Panc1 (cell line): ENCODE data around the gene RAET1E. TPM values are rescaled to one million over a fixed set of nuclear protein-coding genes. Genes with fewer than 3 reads are reported as not detected.

Source experiments
- ATAC-seq: fragments of 200-7000 bp; cut with Tn5 transposase; 2 replicates; pipeline ENCODE4 v1.9.1; 2020; ENCODE audit warnings: mild to moderate bottlenecking, moderate library complexity
- BruUV-seq: library from RNA; stranded (reverse); fragments of 400-500 nt; replicated peaks from 2 replicates; lab custom pipeline; 2021; lab: Mats Ljungman, UMichigan
- CTCF ChIA-PET: fragments of 300-600 bp; sonication (Branson Sonifier 250); formaldehyde crosslinking; loops from one replicate; lab custom pipeline; 2022; ENCODE audit warnings: antibody characterized with exemption; lab: Charles Lee
- POLR2A ChIA-PET: fragments of 300-600 bp; sonication (Branson Sonifier 250); formaldehyde crosslinking; loops from one replicate; lab custom pipeline; 2022; ENCODE audit warnings: antibody characterized with exemption; lab: Charles Lee
- DNase-seq: peaks from one replicate; pipeline ENCODE4 v3.0.0-alpha.2; 2010; ENCODE audit warnings: low read depth, low spot score
- H3K27ac ChIP-seq: 2 replicates; pipeline ENCODE4 v1.5.1; 2011; ENCODE audit warnings: mild to moderate bottlenecking, low read length, inconsistent platforms
- H3K27me3 ChIP-seq: fragments of 200-500 bp; sonication (Bioruptor generic); 2 replicates; pipeline ENCODE4 v1.6.0; 2014; ENCODE audit warnings: low read length, inconsistent platforms; ENCODE audit not compliant: control insufficient read depth, insufficient read depth
- H3K36me3 ChIP-seq: fragments of 200-500 bp; sonication (Bioruptor generic); 2 replicates; pipeline ENCODE4 v1.5.1; 2014; ENCODE audit warnings: inconsistent platforms, mild to moderate bottlenecking, low read length, moderate library complexity; ENCODE audit not compliant: control insufficient read depth, insufficient read depth
- H3K4me1 ChIP-seq: 2 replicates; pipeline ENCODE4 v1.5.1; 2011; ENCODE audit warnings: inconsistent platforms, mild to moderate bottlenecking, low read length, moderate library complexity; ENCODE audit not compliant: control insufficient read depth, insufficient read depth
- H3K4me3 ChIP-seq, 2 experiments: 2 replicates each; pipeline ENCODE4 v1.5.1; 2011 to 2012; ENCODE audit warnings: low read depth in 2 of 2, low read length in 2 of 2, mild to moderate bottlenecking in 2 of 2, inconsistent platforms in 1 of 2, moderate library complexity in 1 of 2
- H3K9me3 ChIP-seq: fragments of 200-500 bp; sonication (Bioruptor generic); 2 replicates; pipeline ENCODE4 v1.5.1; 2014; ENCODE audit warnings: low read depth, mild to moderate bottlenecking, inconsistent platforms, low read length, moderate library complexity; ENCODE audit not compliant: control insufficient read depth, insufficient read depth
- POLR2AphosphoS5 ChIP-seq: IDR thresholded peaks from 2 replicates; pipeline ENCODE4 v1.6.1; 2012; ENCODE audit warnings: mild to moderate bottlenecking, low read depth, low read length, moderate library complexity
- SIN3A ChIP-seq: IDR thresholded peaks from 2 replicates; pipeline ENCODE4 v1.6.1; 2012; ENCODE audit warnings: low read depth, mild to moderate bottlenecking, low read length, moderate library complexity, borderline replicate concordance; ENCODE audit not compliant: insufficient read depth
- TCF7L2 ChIP-seq: IDR thresholded peaks from 2 replicates; pipeline ENCODE4 v1.6.1; 2011; ENCODE audit warnings: mild to moderate bottlenecking, low read depth, low read length, inconsistent platforms
- in situ Hi-C: cut with HindIII; loops from 2 replicates; pipeline ENCODE4 v1.10.0; 2016; ENCODE audit warnings: low sequenced_read_pairs, low pct_unique_long_range_greater_than_20kb
- intact Hi-C: fragments of 100-400 bp; cut with micrococcal nuclease; formaldehyde crosslinking; loops from one replicate; pipeline ENCODE4 v1.10.0; 2022; ENCODE audit not compliant: unreplicated experiment
- total RNA-seq: library from RNA; stranded (reverse); gene quantifications from one replicate; pipeline ENCODE4 v1.2.1, GENCODE V29; 2021; ENCODE audit not compliant: unreplicated experiment
- TF ChIP-seq, protein P1 (sequence below), 2 experiments: IDR thresholded peaks; 2 replicates each; pipeline ENCODE4 v1.6.1; 2011 to 2012; ENCODE audit warnings: low read depth in 2 of 2, control low read depth in 1 of 2, low read length in 1 of 2, mild to moderate bottlenecking in 1 of 2, moderate library complexity in 1 of 2; ENCODE audit not compliant: insufficient read depth in 1 of 2
- TF ChIP-seq, protein P2 (sequence below): fragments of 450-650 bp; IDR thresholded peaks from 2 replicates; pipeline ENCODE4 v1.5.1; 2017; ENCODE audit warnings: mild to moderate bottlenecking

RAET1E gene
- total RNA-seq, 1 experiment from 2014 or later, result 1.8 TPM

DNA sequence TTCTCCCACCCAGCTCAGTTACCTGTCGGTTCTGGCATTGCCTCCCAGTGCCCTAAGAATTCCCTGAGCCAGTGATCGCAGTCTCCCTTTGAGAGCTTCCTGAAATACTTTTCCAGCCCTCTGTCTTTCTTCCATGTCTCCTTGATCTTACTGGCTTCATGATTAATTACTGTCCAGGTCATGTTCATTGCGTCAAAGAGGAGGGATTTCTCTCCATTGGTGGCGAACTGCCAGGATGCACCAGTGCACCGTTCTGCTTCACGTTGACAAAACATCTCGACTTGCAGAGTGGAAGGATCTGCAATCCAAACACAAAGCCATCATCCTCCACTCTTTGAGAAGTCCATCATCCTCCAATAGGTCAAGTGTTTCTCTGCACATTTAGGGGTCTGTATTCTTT, 8.6 kb downstream of the RAET1E start:
- no peak overlapping the region for H3K4me3 ChIP-seq
- no peaks in the 10 kb centered on the region for H3K27me3 ChIP-seq
- in situ Hi-C loops (no loop called here), intact Hi-C loops (no loop called here)
- no peaks in the 10 kb centered on the region for H3K36me3 ChIP-seq
- BruUV-seq, result no TSS peak
- no peak for DNase-seq
- H3K9me3 ChIP-seq, result no peaks in the 10 kb centered on the region
- H3K4me1 ChIP-seq, result no peaks in the 10 kb centered on the region
- no peak for ATAC-seq
- ChIA-PET POLR2A (no interaction called here), CTCF (no interaction called here)
- TF ChIP-seq, protein P1, sequence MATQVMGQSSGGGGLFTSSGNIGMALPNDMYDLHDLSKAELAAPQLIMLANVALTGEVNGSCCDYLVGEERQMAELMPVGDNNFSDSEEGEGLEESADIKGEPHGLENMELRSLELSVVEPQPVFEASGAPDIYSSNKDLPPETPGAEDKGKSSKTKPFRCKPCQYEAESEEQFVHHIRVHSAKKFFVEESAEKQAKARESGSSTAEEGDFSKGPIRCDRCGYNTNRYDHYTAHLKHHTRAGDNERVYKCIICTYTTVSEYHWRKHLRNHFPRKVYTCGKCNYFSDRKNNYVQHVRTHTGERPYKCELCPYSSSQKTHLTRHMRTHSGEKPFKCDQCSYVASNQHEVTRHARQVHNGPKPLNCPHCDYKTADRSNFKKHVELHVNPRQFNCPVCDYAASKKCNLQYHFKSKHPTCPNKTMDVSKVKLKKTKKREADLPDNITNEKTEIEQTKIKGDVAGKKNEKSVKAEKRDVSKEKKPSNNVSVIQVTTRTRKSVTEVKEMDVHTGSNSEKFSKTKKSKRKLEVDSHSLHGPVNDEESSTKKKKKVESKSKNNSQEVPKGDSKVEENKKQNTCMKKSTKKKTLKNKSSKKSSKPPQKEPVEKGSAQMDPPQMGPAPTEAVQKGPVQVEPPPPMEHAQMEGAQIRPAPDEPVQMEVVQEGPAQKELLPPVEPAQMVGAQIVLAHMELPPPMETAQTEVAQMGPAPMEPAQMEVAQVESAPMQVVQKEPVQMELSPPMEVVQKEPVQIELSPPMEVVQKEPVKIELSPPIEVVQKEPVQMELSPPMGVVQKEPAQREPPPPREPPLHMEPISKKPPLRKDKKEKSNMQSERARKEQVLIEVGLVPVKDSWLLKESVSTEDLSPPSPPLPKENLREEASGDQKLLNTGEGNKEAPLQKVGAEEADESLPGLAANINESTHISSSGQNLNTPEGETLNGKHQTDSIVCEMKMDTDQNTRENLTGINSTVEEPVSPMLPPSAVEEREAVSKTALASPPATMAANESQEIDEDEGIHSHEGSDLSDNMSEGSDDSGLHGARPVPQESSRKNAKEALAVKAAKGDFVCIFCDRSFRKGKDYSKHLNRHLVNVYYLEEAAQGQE (IDR thresholded peaks at IDR 0.05; ENCODE audit: insufficient read depth in 1 of 2, low read depth in 2 of 2, low read length in 1 of 2), result no peak
- TF ChIP-seq TCF7L2, result no peak
- TF ChIP-seq POLR2AphosphoS5, result no peak
- TF ChIP-seq, protein P2, sequence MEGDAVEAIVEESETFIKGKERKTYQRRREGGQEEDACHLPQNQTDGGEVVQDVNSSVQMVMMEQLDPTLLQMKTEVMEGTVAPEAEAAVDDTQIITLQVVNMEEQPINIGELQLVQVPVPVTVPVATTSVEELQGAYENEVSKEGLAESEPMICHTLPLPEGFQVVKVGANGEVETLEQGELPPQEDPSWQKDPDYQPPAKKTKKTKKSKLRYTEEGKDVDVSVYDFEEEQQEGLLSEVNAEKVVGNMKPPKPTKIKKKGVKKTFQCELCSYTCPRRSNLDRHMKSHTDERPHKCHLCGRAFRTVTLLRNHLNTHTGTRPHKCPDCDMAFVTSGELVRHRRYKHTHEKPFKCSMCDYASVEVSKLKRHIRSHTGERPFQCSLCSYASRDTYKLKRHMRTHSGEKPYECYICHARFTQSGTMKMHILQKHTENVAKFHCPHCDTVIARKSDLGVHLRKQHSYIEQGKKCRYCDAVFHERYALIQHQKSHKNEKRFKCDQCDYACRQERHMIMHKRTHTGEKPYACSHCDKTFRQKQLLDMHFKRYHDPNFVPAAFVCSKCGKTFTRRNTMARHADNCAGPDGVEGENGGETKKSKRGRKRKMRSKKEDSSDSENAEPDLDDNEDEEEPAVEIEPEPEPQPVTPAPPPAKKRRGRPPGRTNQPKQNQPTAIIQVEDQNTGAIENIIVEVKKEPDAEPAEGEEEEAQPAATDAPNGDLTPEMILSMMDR, result no peak
- TF ChIP-seq SIN3A, result no peak
- no peak overlapping the region for H3K27ac ChIP-seq

DNA sequence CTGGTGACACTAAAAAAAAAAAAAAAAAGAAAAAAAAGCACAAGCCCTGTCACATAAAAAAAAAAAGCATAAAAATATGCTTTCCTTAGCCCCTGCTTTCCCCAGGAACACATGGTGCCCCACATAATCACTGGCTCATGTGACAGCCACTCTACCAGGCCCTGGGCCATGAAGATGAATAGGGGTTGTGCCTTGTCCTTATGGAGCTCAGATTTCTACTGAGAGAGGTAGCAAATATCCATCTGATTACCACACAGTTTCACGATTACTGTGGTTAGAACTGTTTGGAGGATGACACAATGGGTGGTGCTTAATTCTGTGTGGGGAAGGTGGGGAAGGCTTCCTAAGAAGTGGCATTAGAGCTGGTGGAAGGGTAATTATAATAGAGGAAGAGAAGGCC, 9.3 kb downstream of the RAET1E start:
- ChIA-PET CTCF (no interaction called here), POLR2A (no interaction called here)
- TF ChIP-seq, protein P1 (IDR thresholded peaks at IDR 0.05; ENCODE audit: insufficient read depth in 1 of 2, low read depth in 2 of 2, low read length in 1 of 2), result no peak
- TF ChIP-seq TCF7L2 (no peak), POLR2AphosphoS5 (no peak), SIN3A (no peak)
- TF ChIP-seq, protein P2, result no peak
- H3K4me1 ChIP-seq, result no peaks in the 10 kb centered on the region
- no peaks in the 10 kb centered on the region for H3K9me3 ChIP-seq
- no peak overlapping the region for H3K27ac ChIP-seq
- in situ Hi-C loops, result no loop called here
- no peak for DNase-seq
- H3K36me3 ChIP-seq, result no peaks in the 10 kb centered on the region
- no peak for ATAC-seq
- BruUV-seq, result no TSS peak
- intact Hi-C loops, result no loop called here
- H3K4me3 ChIP-seq, result no peak overlapping the region
- no peaks in the 10 kb centered on the region for H3K27me3 ChIP-seq
